HepG2 (cell line): ENCODE measurements around the gene EPB41L3. TPM values are rescaled to one million over a fixed set of nuclear protein-coding genes. Genes with fewer than 3 reads are reported as not detected.

Source experiments
- CENPBD1 ChIP-seq: sonication (generic); formaldehyde crosslinking; IDR thresholded peaks from 2 replicates; pipeline ENCODE4 v1.8.0; 2022; ENCODE audit warnings: missing genetic modification reagents, low read depth, mild to moderate bottlenecking, borderline replicate concordance
- MBD4 ChIP-seq: IDR thresholded peaks from 2 replicates; pipeline ENCODE4 v1.6.1; 2012; ENCODE audit warnings: low read length, inconsistent platforms, borderline replicate concordance
- RARA ChIP-seq: IDR thresholded peaks from 2 replicates; pipeline ENCODE4 v1.6.1; 2016; ENCODE audit warnings: missing genetic modification reagents, missing compliant biosample characterization
- SRSF9 ChIP-seq: fragments of 200-400 bp; formaldehyde crosslinking; IDR thresholded peaks from 2 replicates; pipeline ENCODE4 v1.6.1; 2018; ENCODE audit warnings: borderline replicate concordance, mild to moderate bottlenecking, low read depth, low read length; ENCODE audit not compliant: insufficient read depth, poor library complexity, severe bottlenecking
- ZNF329 ChIP-seq: sonication (generic); formaldehyde crosslinking; IDR thresholded peaks from 2 replicates; pipeline ENCODE4 v1.9.0; 2021; ENCODE audit warnings: low read depth, mild to moderate bottlenecking, missing genetic modification reagents
- ZNF33A ChIP-seq: sonication (generic); formaldehyde crosslinking; IDR thresholded peaks from 2 replicates; pipeline ENCODE4 v1.5.1; 2020; ENCODE audit warnings: missing genetic modification reagents, mild to moderate bottlenecking, moderate library complexity, borderline replicate concordance
- ZNF510 ChIP-seq: sonication (generic); formaldehyde crosslinking; IDR thresholded peaks from 2 replicates; pipeline ENCODE4 v1.4.0; 2020; ENCODE audit warnings: low read depth, mild to moderate bottlenecking, missing genetic modification reagents
- ZNF615 ChIP-seq: sonication (generic); formaldehyde crosslinking; IDR thresholded peaks from 2 replicates; pipeline ENCODE4 v1.5.0; 2020; ENCODE audit warnings: mild to moderate bottlenecking, missing genetic modification reagents, borderline replicate concordance
- ZNF646 ChIP-seq: sonication (generic); formaldehyde crosslinking; IDR thresholded peaks from 2 replicates; pipeline ENCODE4 v1.9.0; 2021; ENCODE audit warnings: mild to moderate bottlenecking, missing genetic modification reagents
- ZZZ3 ChIP-seq: sonication (generic); formaldehyde crosslinking; IDR thresholded peaks from 2 replicates; pipeline ENCODE4 v1.4.0; 2020; ENCODE audit warnings: missing genetic modification reagents, mild to moderate bottlenecking, borderline replicate concordance
- polyA plus RNA-seq, 8 experiments: library from polyadenylated mRNA; depleted of rRNA in 3 of 8; stranded (reverse) in 7 of 8; unstranded in 1 of 8; fragments of >200 nt; fragmentation: Illumina TruSeq in 4 of 8; extraction: Trizol in 4 of 8; gene quantifications; 2 replicates each; pipeline versions ENCODE4 v1.2.1 to v1.2.3, GENCODE V29; 2011 to 2016; ENCODE audit warnings: low read depth in 4 of 8, missing spikeins in 1 of 8, mixed read lengths in 1 of 8; ENCODE audit not compliant: insufficient read depth in 1 of 8
- total RNA-seq, 5 experiments: library from RNA; depleted of rRNA; stranded (reverse); fragments of >200 nt; fragmentation: Illumina TruSeq; extraction: Trizol; gene quantifications; 2 replicates each; pipeline ENCODE4 v1.2.3, GENCODE V29; 2016; ENCODE audit warnings: low read depth in 1 of 5

The EPB41L3 gene
- total and polyA plus RNA-seq, 2 of the 13 experiments (the other 11 are each of a cell fraction or from before 2014, with no cell fraction given), result not detected

- TF ChIP-seq ZNF646 (CRISPR knock-in tag) (no peak), ZZZ3 (CRISPR knock-in tag) (no peak), ZNF33A (CRISPR knock-in tag) (no peak), ZNF510 (CRISPR knock-in tag) (no peak), ZNF329 (CRISPR knock-in tag) (no peak), CENPBD1 (CRISPR knock-in tag) (no peak), SRSF9 (no peak), ZNF615 (CRISPR knock-in tag) (no peak), MBD4 (no peak), RARA (CRISPR knock-in tag) (no peak)
These were observed 24.9 kb downstream of the EPB41L3 start (continued) for GRCh38 chr18:5518899-5519371.
